Activated CD4-positive, CD25-positive, alpha-beta regulatory T cell treated with anti-CD3 and anti-CD28 coated beads, Interleukin-2, amount 50 U/mL, for 24 hours (primary cell): ENCODE data around the gene KRTAP10-1.

Source experiments
- ATAC-seq, 2 donors: fragments of 150-1000 bp; cut with Tn5 transposase; one replicate each; pipeline ENCODE4 v1.10.0; 2021; ENCODE audit warnings: mild to moderate bottlenecking in 1 of 2, moderate library complexity in 1 of 2

The KRTAP10-1 gene

DNA sequence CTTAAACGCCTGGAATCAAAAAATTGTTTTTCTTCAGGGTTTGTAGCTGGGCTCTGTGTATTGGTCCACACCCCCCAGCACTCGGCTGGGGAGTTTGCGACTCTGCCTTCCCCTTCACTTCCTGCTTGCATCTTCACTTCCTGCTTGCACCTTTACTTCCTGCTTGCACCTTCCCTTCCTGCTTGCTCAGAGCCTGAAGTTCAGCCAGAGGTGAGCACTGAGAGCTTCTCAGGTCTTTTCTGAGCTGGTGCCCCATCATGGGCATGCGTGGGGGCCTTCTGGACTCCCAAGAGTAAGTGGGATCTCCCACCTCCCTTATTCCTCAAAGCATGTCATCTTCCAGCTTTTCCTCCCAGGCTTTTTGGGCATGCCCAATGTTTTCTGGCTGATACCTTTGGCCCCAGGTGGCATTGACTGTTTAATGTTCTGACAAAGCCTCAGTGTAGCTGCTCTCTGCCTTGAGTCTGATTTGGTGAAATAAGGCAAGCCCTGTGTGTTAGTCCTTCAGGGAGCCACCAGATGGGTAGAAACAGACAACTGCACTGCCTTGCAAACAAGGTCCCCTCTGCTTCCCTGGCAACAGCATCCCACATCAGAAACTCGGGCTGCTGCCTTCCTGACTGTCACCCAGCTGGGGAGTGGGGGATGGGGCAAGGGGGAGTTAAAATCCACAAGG, 7.8 kb upstream of the KRTAP10-1 start:
- ATAC-seq, result peak; percentile 30 to 63

DNA sequence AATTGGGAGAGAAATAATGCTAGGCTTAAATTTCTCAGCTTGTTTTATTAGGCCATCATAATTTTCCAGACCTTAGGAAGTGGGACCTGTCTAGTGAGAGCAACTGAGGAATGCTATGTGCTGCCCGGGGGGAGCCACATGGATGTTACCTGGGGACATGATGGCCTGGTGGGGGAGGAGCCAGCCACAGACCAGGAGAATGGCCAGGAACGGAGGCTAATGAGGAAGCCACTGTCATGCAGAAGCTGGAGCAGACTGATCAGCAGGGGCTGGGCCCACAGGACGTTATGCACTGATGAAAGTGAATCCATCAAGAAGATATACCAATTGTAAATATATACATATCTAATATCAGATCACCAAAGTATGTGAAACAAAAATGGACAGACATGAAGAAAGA, 4.6 kb upstream of the KRTAP10-1 start:
- ATAC-seq, result no peak

DNA sequence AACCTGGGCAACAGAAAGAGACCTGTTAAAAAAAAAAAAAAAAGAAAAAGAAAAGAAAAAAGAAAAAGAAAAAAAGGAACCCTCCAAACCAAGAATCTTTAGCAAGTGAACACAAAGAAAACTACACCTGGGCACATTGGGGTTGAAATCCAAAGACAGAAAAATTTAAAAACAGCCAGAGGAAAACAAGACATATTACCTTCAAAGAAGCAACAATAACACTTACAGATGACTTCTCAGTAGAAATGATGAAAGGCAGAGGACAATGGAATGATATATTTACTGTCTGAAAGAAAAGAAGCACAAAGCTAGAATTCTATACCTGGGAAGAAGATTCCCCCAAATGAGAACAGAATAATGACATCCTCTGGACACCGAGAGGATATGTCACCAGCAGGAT, 2.7 kb upstream of the KRTAP10-1 start:
- ATAC-seq, result no peak

DNA sequence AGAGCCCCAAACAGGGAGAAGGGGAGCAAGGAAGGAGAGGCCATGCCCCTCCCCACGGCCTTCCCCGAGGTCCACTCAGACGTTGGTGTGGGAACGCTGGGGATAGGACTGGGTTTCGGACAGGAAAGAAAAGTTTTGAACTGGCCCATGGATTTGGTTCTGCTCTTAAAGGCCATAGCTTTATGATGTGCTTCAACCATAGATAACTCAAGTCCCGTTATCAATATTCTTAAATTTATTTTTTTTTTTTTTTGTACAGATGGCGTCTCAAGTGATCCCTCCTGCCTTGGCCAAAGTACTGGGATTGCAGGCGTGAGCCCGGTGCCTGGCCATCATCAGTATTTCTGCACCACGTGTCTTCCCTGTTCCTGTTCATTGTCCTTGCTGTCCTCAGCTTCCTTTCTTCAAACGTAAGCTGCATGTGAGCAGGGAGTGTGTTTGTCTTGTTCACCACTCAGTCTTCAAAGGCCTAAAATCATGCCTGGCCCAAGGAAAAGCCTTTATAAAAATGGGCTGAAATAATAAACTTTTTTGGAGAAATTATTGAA, 820 bp upstream of the KRTAP10-1 start:
- no peak for ATAC-seq

DNA sequence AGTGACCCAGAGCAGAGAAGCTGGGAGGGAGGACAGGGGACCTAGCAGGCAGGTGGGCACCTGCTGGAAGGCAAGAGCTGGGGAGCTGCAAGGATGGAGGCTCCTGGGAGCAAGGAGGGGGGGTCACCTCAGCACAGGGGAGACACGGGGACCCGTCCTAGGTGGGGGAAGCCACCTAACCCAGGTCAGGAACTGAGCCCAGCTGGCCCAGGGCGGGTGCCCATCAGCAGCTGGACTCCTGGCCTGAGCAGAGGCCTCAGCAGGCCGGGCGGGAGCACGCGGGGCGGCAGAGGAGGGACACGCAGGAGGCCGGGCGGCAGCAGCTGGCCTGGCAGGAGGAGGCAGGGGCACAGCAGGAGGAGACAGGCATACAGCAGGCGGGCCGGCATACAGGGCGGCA, 949 bp downstream of the KRTAP10-1 start:
- ATAC-seq, result no peak

GRCh38 chr21:44537930-44538911, 1.8 kb downstream of the KRTAP10-1 start:
- ATAC-seq, result no peak

GRCh38 chr21:44535963-44536362, 4.0 kb downstream of the KRTAP10-1 start:
- no peak for ATAC-seq

DNA sequence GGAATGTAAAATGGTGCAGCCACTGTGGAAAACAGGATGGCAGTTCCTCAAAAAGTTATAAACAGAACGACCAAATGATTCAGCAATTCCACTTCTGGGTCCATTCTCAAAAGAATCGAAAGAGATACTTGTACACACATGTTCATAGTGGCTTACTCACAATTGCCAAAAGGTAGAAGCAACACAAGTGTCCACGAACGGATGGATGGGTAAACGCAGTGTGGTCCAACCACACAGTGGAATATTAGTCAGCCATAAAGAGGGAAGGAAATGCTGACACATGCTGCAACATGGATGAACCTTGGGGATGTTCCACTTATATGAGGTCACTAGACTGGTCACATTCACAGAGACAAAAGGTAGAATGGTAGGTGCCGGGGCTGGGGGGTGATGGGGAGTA, 5.3 kb downstream of the KRTAP10-1 start:
- ATAC-seq, result no peak

GRCh38 chr21:44533891-44534627, 5.9 kb downstream of the KRTAP10-1 start:
- no peak for ATAC-seq

DNA sequence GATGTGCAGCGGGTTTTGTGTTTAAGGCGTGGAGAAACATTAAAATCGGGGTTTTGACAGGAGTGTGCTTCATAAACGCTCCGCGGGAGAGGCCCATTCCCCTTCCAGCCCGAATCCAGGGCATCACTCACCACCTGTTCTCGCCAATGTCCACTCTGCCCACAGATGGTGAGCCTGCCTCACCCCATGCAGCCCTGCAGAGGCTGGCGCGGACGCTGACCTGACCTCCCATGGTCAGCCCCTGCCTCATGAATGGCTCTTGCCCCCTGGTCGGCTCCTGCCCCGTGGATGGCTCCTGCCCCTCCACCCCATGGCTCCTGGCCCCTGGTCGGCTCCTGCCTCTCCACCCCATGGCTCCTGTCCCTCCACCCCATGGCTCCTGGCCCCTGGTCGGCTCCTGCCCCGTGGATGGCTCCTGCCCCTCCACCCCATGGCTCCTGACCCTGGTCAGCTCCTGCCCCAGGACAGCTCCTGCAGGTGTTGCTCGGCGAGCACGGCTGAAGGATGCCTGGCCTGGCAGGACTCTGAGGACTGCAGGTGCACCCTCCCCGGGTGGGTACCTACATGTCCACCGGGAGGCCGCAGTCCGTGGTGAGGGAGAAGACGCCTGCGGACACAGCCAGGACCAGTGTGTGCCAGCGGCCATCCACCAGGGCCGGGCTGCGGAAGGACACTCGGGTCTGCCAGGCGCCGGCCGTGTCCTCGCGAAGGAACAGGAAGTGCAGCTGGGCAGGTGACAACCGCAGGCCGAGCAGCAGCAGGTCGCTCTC, 6.7 kb downstream of the KRTAP10-1 start:
- ATAC-seq, result no peak

GRCh38 chr21:44532712-44533111, 7.3 kb downstream of the KRTAP10-1 start:
- ATAC-seq, result no peak

GRCh38 chr21:44531606-44532564, 8.1 kb downstream of the KRTAP10-1 start:
- no peak for ATAC-seq

DNA sequence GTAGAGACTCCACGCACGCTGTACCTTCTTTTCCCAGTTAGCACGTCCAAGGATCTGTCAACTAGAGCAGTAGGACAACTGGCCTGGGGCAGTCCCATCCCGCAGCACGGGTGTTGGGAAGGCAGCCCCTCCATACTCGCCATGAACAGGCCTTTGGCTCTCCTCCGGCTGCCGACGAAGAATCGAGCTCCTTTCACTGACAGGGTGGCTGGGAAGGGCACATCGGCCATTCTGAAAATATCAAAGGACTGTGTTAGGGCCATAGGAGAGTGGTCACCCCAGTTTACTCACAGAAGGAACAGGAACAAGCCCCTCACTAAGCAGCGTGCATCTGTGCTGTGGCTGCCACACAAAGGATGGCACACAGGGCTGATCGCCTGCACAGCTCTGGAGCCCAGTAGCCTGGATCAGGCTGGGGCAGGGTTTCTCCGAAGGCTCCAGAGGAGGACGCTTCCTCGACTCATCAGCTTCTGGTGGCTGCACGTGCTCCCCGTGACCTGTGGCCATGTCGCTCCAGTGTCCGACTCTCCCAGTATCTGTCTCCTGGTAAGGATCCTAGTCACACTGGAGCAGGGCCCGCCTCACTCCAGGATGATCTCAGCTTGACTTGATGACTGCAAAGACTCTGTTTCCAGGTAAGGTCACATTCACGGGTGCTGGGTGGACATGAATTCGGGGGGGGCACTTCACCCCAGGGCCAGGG, 8.9 kb downstream of the KRTAP10-1 start:
- no peak for ATAC-seq

DNA sequence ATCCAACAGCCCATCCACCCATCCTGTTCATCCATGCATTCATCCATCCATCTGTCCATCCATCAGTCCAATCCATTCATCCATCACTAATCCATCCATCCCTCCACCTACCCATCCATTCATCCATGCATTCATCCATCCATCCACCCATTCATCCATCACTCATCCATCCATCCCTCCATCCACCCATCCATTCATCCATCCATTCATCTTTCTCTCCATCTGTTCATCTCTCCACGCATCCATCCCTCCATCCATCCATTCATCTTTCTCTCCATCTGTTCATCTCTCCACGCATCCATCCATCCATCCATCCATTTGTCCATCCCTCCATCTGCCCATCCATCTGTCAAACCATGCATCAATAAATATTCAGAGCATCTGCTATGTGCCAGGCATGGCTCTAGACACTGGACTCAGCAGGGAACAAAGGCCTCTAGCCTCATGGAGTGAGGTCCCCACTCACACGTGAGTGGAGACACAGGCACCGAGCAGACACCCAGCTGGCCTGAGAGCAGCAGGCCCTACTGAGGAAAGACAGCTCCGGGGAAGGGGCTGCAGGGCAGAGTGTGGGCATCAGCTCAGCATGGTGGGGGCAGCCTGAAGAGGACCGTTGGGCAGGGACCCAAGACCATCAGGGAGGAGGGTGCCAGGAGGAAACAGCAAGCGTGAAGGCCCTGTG, 9.6 kb downstream of the KRTAP10-1 start:
- ATAC-seq, result no peak

- ATAC-seq, result no peak
These were observed 10.4 kb downstream of the KRTAP10-1 start for GRCh38 chr21:44529503-44530125.

GRCh38 chr21:44529011-44529421, 11.0 kb downstream of the KRTAP10-1 start:
- no peak for ATAC-seq

DNA sequence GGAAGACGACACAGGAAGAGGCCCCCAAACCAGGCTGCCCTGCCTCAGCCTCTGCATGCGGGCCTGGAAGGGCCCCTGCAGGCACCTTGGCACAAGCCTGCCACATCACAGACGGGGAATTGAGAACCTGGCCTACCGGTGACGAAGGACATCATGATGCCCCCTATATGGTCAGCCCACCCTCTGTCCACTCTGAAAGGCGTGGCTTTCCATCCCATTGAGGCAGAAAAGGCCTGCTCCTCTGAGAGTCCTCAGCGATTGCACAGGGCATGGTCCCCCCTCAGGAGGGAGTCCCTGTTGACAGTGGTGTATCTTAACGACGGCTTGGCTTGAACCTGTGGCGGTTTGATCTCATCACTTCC, 11.4 kb downstream of the KRTAP10-1 start:
- no peak for ATAC-seq

GRCh38 chr21:44527983-44528633, 11.9 kb downstream of the KRTAP10-1 start:
- no peak for ATAC-seq
